Chondrocyte (in vitro differentiated cells): ENCODE measurements around the gene SPIRE1. TPM values are rescaled to one million over a fixed set of nuclear protein-coding genes. Genes with fewer than 3 reads are reported as not detected.

Experiments
- DNase-seq: peaks from one replicate; pipeline ENCODE4 v3.0.0; 2021; ENCODE audit warnings: mixed read lengths, low spot score
- H3K27ac Mint-ChIP-seq: one replicate; pipeline ENCODE4 v1.8.0; 2021; ENCODE audit warnings: mild to moderate bottlenecking, moderate library complexity, mixed read lengths; ENCODE audit not compliant: unreplicated experiment
- H3K27me3 Mint-ChIP-seq: 2 replicates; pipeline ENCODE4 v1.8.0; 2021; ENCODE audit warnings: low read depth, mixed read lengths
- H3K36me3 Mint-ChIP-seq: 2 replicates; pipeline ENCODE4 v1.8.0; 2021; ENCODE audit warnings: low read depth, mixed read lengths
- H3K4me1 Mint-ChIP-seq: 2 replicates; pipeline ENCODE4 v1.8.0; 2021; ENCODE audit warnings: low read depth, mild to moderate bottlenecking, mixed read lengths
- H3K4me3 Mint-ChIP-seq: one replicate; pipeline ENCODE4 v1.8.0; 2021; ENCODE audit warnings: mild to moderate bottlenecking, moderate library complexity, mixed read lengths; ENCODE audit not compliant: unreplicated experiment
- H3K9me3 Mint-ChIP-seq: 2 replicates; pipeline ENCODE4 v1.8.0; 2021; ENCODE audit warnings: low read depth, mixed read lengths
- total RNA-seq: library from RNA; stranded (reverse); gene quantifications from 3 replicates; pipeline ENCODE4 v1.2.1, GENCODE V29; 2021
- TF ChIP-seq, protein P1 (sequence below): fragments of 200-600 bp; sonication (generic); IDR thresholded peaks from 2 replicates; pipeline ENCODE4 v1.5.0; 2021; ENCODE audit warnings: antibody characterized with exemption, mild to moderate bottlenecking, moderate library complexity

SPIRE1 gene
- total RNA-seq, 1 donor from 2014 or later: 57.8 TPM

DNA sequence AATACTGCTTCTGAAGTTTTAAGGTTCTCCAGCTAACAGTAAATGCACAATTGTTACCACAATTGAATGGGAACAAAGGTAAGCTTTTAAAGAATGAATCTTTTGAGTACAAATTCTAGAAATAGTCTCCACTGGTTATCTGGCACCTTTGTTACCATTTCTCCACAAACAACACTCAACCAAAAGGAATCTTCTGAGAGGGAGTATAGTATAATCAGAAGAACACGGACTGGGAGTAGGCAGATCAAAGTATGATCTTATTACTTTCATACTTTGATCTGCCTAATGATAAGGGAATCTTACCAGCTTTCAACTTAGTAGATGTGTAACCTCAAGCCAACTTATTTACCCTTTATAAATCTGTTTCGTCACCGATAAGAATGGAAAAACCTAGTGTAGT, 43.3 kb upstream of the SPIRE1 start:
- peak overlapping the region; percentile 88 for H3K4me3 Mint-ChIP-seq
- no peaks in the 10 kb centered on the region for H3K9me3 Mint-ChIP-seq
- H3K4me1 Mint-ChIP-seq: peaks cover 41% of the 10 kb centered on the region
- H3K36me3 Mint-ChIP-seq: peaks cover 2% of the 10 kb centered on the region
- no peaks in the 10 kb centered on the region for H3K27me3 Mint-ChIP-seq
- no peak for DNase-seq
- H3K27ac Mint-ChIP-seq: no peak overlapping the region
- TF ChIP-seq, protein P1, sequence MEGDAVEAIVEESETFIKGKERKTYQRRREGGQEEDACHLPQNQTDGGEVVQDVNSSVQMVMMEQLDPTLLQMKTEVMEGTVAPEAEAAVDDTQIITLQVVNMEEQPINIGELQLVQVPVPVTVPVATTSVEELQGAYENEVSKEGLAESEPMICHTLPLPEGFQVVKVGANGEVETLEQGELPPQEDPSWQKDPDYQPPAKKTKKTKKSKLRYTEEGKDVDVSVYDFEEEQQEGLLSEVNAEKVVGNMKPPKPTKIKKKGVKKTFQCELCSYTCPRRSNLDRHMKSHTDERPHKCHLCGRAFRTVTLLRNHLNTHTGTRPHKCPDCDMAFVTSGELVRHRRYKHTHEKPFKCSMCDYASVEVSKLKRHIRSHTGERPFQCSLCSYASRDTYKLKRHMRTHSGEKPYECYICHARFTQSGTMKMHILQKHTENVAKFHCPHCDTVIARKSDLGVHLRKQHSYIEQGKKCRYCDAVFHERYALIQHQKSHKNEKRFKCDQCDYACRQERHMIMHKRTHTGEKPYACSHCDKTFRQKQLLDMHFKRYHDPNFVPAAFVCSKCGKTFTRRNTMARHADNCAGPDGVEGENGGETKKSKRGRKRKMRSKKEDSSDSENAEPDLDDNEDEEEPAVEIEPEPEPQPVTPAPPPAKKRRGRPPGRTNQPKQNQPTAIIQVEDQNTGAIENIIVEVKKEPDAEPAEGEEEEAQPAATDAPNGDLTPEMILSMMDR: no peak

DNA sequence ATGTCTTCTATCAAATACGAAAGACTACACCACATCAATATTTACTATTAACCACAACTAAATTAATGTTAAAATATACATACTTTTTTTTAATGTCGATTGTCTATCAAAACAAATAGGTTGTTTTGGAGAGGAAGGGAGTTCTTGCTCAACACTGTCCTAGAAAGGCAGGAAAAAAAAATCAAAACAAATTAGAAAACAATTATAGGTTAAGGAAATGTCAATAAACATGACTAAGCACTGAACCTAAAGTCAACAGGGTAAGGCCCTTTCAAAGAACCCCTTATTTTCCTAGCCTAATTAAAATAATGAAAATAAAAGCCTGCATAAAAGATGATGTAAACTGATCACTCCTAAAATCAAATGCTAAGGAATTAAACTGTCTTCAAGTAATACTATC, 41.8 kb upstream of the SPIRE1 start:
- H3K9me3 Mint-ChIP-seq: no peaks in the 10 kb centered on the region
- H3K4me3 Mint-ChIP-seq: no peak overlapping the region
- TF ChIP-seq, protein P1: no peak
- H3K27ac Mint-ChIP-seq: no peak overlapping the region
- no peak for DNase-seq
- peaks cover 2% of the 10 kb centered on the region for H3K36me3 Mint-ChIP-seq
- peaks cover 32% of the 10 kb centered on the region for H3K4me1 Mint-ChIP-seq
- H3K27me3 Mint-ChIP-seq: no peaks in the 10 kb centered on the region

DNA sequence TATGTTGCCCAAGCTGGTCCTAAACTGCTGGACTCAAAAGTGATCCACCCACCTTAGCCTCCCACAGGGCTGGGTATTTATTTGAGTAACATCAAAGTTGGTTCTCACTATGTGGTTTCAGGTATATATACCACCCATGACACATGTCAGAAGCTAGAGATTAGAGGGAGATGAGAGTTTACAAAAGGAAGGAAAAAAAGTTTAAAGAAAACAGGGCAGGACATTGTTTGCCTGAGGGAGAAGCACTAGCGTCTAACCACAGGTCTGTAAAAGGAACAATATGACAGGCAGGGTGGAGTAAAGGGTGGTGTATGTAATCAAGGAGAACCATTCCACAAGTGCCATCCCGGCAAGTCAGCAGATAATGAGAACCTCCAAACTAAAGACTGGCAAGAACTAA, 36.1 kb upstream of the SPIRE1 start:
- Mint-ChIP-seq H3K4me3 (no peak overlapping the region), H3K27ac (no peak overlapping the region), H3K36me3 (peaks cover 8% of the 10 kb centered on the region), H3K27me3 (no peaks in the 10 kb centered on the region), H3K4me1 (no peaks in the 10 kb centered on the region), H3K9me3 (no peaks in the 10 kb centered on the region)
- no peak for DNase-seq
- TF ChIP-seq, protein P1: no peak

DNA sequence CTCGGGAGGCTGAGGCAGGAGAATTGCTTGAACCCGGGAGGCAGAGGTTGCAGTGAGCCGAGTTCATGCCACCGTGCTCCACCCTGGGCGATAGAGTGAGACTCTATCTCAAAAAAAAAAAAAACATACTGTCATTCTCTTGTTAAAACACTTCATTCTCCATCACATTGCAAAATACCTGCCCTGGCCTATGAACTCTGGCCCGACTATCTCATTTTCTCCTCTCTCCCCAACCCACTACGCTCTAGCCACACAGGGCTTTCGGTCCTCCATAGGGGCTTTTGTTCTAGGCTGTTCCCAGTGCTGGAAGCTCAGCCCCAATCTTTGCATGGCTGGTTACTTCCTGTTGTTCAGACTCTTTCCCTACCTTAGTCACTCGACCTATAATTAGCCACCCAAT, 34.3 kb upstream of the SPIRE1 start:
- no peak for DNase-seq
- no peaks in the 10 kb centered on the region for H3K9me3 Mint-ChIP-seq
- H3K4me3 Mint-ChIP-seq: no peak overlapping the region
- TF ChIP-seq, protein P1: no peak
- H3K4me1 Mint-ChIP-seq: no peaks in the 10 kb centered on the region
- peaks cover 6% of the 10 kb centered on the region for H3K36me3 Mint-ChIP-seq
- H3K27ac Mint-ChIP-seq: no peak overlapping the region
- H3K27me3 Mint-ChIP-seq: no peaks in the 10 kb centered on the region

DNA sequence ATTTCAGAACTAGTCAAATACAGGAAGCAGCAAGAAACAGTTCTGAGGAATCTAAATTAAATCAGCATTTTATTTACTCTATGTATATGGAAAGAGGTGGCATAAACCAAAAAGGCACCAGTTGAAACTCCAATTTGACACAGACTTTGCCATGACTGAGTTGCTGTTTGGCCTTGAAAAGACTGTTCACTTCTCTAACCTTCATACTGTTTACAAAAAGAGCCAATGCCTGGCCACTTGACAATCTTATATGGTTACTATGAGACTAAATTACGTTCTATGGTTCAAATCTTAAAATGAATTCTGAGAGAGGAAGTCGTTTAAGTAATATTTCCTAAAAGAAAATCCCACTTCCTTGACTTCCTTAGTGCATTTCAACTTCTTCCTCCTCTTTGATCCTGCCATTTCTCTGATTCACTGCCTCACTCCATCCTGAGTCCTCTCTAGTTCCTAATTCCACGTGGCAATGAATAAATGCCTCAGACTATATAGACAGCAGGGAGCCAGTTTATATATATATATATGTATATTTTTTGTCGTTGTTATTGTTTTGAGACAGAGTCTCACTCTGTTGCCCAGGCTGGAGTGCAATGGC, 31.4 kb upstream of the SPIRE1 start:
- Mint-ChIP-seq H3K4me3 (no peak overlapping the region), H3K27ac (no peak overlapping the region), H3K27me3 (no peaks in the 10 kb centered on the region), H3K4me1 (no peaks in the 10 kb centered on the region), H3K9me3 (no peaks in the 10 kb centered on the region), H3K36me3 (peaks cover 6% of the 10 kb centered on the region)
- DNase-seq: no peak
- TF ChIP-seq, protein P1: no peak
